Coronary artery (tissue), 2 donors: ENCODE measurements around the gene PAPPA2.
A peak's percentile ranks its signal among the peaks of the same experiment; 100 is the strongest.

ENCODE experiments used
- DNase-seq: peaks from one replicate; pipeline ENCODE4 v3.0.0-alpha.2; 2017; ENCODE audit warnings: low spot score
- H3K27ac ChIP-seq, 2 donors: fragments of 200-600 bp; sonication (generic); one replicate each; pipeline ENCODE4 v1.5.1; 2016 to 2019
- H3K4me3 ChIP-seq: fragments of 200-600 bp; sonication (generic); 2 replicates; pipeline ENCODE4 v1.5.1; 2016; ENCODE audit warnings: mild to moderate bottlenecking, moderate library complexity
- CTCF ChIP-seq: fragments of 200-600 bp; sonication (generic); IDR thresholded peaks from one replicate; pipeline ENCODE4 v1.5.1; 2019; ENCODE audit warnings: antibody characterized with exemption

The PAPPA2 gene

GRCh38 chr1:176796583-176796982 lies 333.6 kb downstream of the PAPPA2 start:
- no peak for TF ChIP-seq CTCF
- H3K4me3 ChIP-seq, result no peak overlapping the region
- no peak overlapping the region for H3K27ac ChIP-seq
- no peak for DNase-seq

- Histone ChIP-seq H3K27ac (no peak overlapping the region), H3K4me3 (no peak overlapping the region)
- no peak for DNase-seq
- no peak for TF ChIP-seq CTCF
Observed at GRCh38 chr1:176799327-176799726, 336.4 kb downstream of the PAPPA2 start.

- Histone ChIP-seq H3K4me3 (no peak overlapping the region), H3K27ac (peak overlapping the region in 1 of 2 donors; percentile 31)
- DNase-seq, result no peak
- TF ChIP-seq CTCF, result no peak
Observed at GRCh38 chr1:176800978-176801513, 338.1 kb downstream of the PAPPA2 start.

- no peak for DNase-seq
- TF ChIP-seq CTCF, result no peak
- Histone ChIP-seq H3K4me3 (no peak overlapping the region), H3K27ac (peak overlapping the region in 1 of 2 donors; percentile 31)
Observed at GRCh38 chr1:176801514-176802020, 338.6 kb downstream of the PAPPA2 start.

- H3K27ac ChIP-seq, result no peak overlapping the region
- no peak overlapping the region for H3K4me3 ChIP-seq
- TF ChIP-seq CTCF, result no peak
- DNase-seq, result no peak
Observed at GRCh38 chr1:176802316-176802715, 339.3 kb downstream of the PAPPA2 start.

- Histone ChIP-seq H3K27ac (no peak overlapping the region), H3K4me3 (no peak overlapping the region)
- TF ChIP-seq CTCF, result no peak
- DNase-seq, result no peak
Observed at GRCh38 chr1:176803042-176803441, 340.1 kb downstream of the PAPPA2 start.

GRCh38 chr1:176803596-176803995 lies 340.6 kb downstream of the PAPPA2 start:
- no peak overlapping the region for H3K27ac ChIP-seq
- TF ChIP-seq CTCF, result no peak

More at GRCh38 chr1:176803596-176803995, 340.6 kb downstream of the PAPPA2 start:
- no peak overlapping the region for H3K4me3 ChIP-seq
- DNase-seq, result no peak
